GM18508 (cell line): ENCODE results near the gene MUTYH.
"Not testable (repeated sequence)": the region's sequence is repeated elsewhere in the genome, so short reads cannot be mapped to it uniquely, and the experiment has no call there.

Experiments
- ATAC-seq: cut with Tn5 transposase; IDR thresholded peaks from one replicate; pipeline ENCODE4 v1.9.1; 2021; ENCODE audit warnings: moderate number of reproducible peaks; ENCODE audit not compliant: insufficient read depth, unreplicated experiment

Gene MUTYH

GRCh38 chr1:45284858-45285257, 55.4 kb downstream of the MUTYH start:
- ATAC-seq: not testable (repeated sequence)

GRCh38 chr1:45282351-45282750, 57.9 kb downstream of the MUTYH start:
- no peak for ATAC-seq
